ENCODE data around the gene HOOK2. TPM values are rescaled to one million over a fixed set of nuclear protein-coding genes. Genes with fewer than 3 reads are reported as not detected.

Gene HOOK2
- total and polyA plus RNA-seq, 2 of the 4 experiments (the other 2 are of a cell fraction), result 7.5 to 21.6 TPM

GRCh38 chr19:12802267-12803106 lies 27.1 kb upstream of the HOOK2 start:
- in situ Hi-C loops (cut with MboI; ENCODE audit: low sequenced_read_pairs), result loop anchor here (5.0 kb wide), 1 partner anchor 35 kb away; no protein-coding TSS in a partner anchor
- CTCF ChIA-PET, result interaction anchor here (0.7 to 1.1 kb wide), 2 partner anchors 33 to 44 kb away, joined by 3 to 5 read pairs; no protein-coding TSS in a partner anchor

More at GRCh38 chr19:12802267-12803106, 27.1 kb upstream of the HOOK2 start:
- H3K9ac ChIP-seq (ENCODE audit: low read depth, low read length), result peak overlapping the region; percentile 8
- no peak overlapping the region for H3K4ac ChIP-seq (ENCODE audit: low read depth, low read length)
- BruUV-seq (replicated peaks), result no TSS peak
- DNase-seq (no peak), ATAC-seq (ENCODE audit: low read depth) (no peak)
- H2AK5ac ChIP-seq (ENCODE audit: low read depth, low read length), result no peak overlapping the region
- no peak overlapping the region for H3K18ac ChIP-seq (ENCODE audit: low read depth, low read length)
- peaks cover 9% of the 10 kb centered on the region for H3K4me1 ChIP-seq (ENCODE audit: control insufficient read depth, insufficient read depth, low read length)
- H4K5ac ChIP-seq (ENCODE audit: low read depth, low read length), result no peak overlapping the region
- TF ChIP-seq FOS (IDR thresholded peaks at IDR 0.05; ENCODE audit: low read depth, low read length) (no peak), POLR2A (IDR thresholded peaks at IDR 0.05; ENCODE audit: low read depth, low read length) (no peak), MAFK (IDR thresholded peaks at IDR 0.05; ENCODE audit: low read depth, low read length) (no peak), MXI1 (IDR thresholded peaks at IDR 0.05; ENCODE audit: borderline replicate concordance, low read depth, low read length) (no peak), RAD21 (IDR thresholded peaks at IDR 0.05; ENCODE audit: low read length) (no peak), NFE2L2 (IDR thresholded peaks at IDR 0.05; ENCODE audit: low read depth, low read length) (no peak), CTCF (conservative IDR thresholded peaks at IDR 0.05; ENCODE audit: low read depth, low read length) (no peak), ELK1 (IDR thresholded peaks at IDR 0.05; ENCODE audit: borderline replicate concordance, low read depth, low read length) (no peak), BHLHE40 (IDR thresholded peaks at IDR 0.05; ENCODE audit: low read depth, low read length) (no peak), RCOR1 (IDR thresholded peaks at IDR 0.05; ENCODE audit: insufficient replicate concordance, low read length) (no peak), RFX5 (IDR thresholded peaks at IDR 0.05; ENCODE audit: low read depth, low read length) (no peak), CEBPB (IDR thresholded peaks at IDR 0.05; ENCODE audit: low read depth, low read length) (no peak), CHD1 (IDR thresholded peaks at IDR 0.05; ENCODE audit: low read depth, low read length) (no peak), USF2 (IDR thresholded peaks at IDR 0.05; ENCODE audit: low read depth, low read length) (no peak)
- dilution Hi-C loops (cut with HindIII; ENCODE audit: low sequenced_read_pairs, unreplicated experiment), result no loop called here
- H4K91ac ChIP-seq (ENCODE audit: insufficient read depth, low read depth, low read length), result no peak overlapping the region
- H2BK120ac ChIP-seq (ENCODE audit: low read depth, low read length), result no peak overlapping the region
- H3K4me2 ChIP-seq (ENCODE audit: low read depth, low read length), result peak overlapping the region; percentile 85
- POLR2A ChIA-PET (ENCODE audit: unreplicated experiment), result interaction anchor here (0.9 kb wide), 1 partner anchor 11 kb away, joined by 3 read pairs; the partner anchor contains the start of gene JUNB
- no peak overlapping the region for H3K27ac ChIP-seq (ENCODE audit: insufficient read depth, low read length)
- peak overlapping the region; percentile 4; the same call in 1 of the 2 replicates for H3K14ac ChIP-seq (replicated peaks; ENCODE audit: low read depth, low read length)
- H2AFZ ChIP-seq (replicated peaks; ENCODE audit: low read length, poor library complexity), result peak overlapping the region; percentile 98
- peak overlapping the region; percentile 44 for H2AK9ac ChIP-seq (replicated peaks; ENCODE audit: low read depth, low read length, poor library complexity)
- no peak overlapping the region for H2BK15ac ChIP-seq (ENCODE audit: low read depth, low read length)
- peaks cover 12 to 32% of the 10 kb centered on the region in 2 experiments; a peak in 3 of 4 replicates for H3K79me1 ChIP-seq (ENCODE audit: low read depth in 1 of 2, low read length in 2 of 2)
- H3K27me3 ChIP-seq (ENCODE audit: control insufficient read depth, insufficient read depth, low read length), result no peaks in the 10 kb centered on the region
- H3K9me3 ChIP-seq (ENCODE audit: control insufficient read depth, insufficient read depth, low read length), result no peaks in the 10 kb centered on the region
- 0 out of 2 replicates have a peak overlapping the region, but pooled peaks have one; percentile 37 for H3K23ac ChIP-seq (ENCODE audit: low read depth, low read length)
- peaks cover 9% of the 10 kb centered on the region for H3K9me1 ChIP-seq (ENCODE audit: insufficient read depth, low read length)
- H2BK5ac ChIP-seq (ENCODE audit: low read depth, low read length, poor library complexity, severe bottlenecking), result no peak overlapping the region
- WGBS, 2 experiments (ENCODE audit: extremely low coverage in 2 of 2, insufficient read length in 1 of 2), result 30% methylated on average over 7 of the region's 22 CpGs; no CpG with 5 or more reads in 1 of the 2 experiments
- H4K8ac ChIP-seq (ENCODE audit: low read depth in 2 of 2, low read length in 2 of 2), result peak overlapping the region in 1 of 2 experiments; percentile 61; a peak in 1 of 4 replicates
- no peak overlapping the region for H2BK20ac ChIP-seq (ENCODE audit: low read depth, low read length)
- no peak overlapping the region for H3K56ac ChIP-seq (ENCODE audit: extremely low read depth, insufficient read depth, low read length)
- H3K4me3 ChIP-seq (ENCODE audit: insufficient read depth, low read depth, low read length), result peak overlapping the region; percentile 90
- H4K20me1 ChIP-seq (ENCODE audit: insufficient read depth, low read length), result no peaks in the 10 kb centered on the region
- intact Hi-C loops (cut with micrococcal nuclease), result no loop called here
- peaks cover 9% of the 10 kb centered on the region for H3K36me3 ChIP-seq (ENCODE audit: control insufficient read depth, insufficient read depth, low read length)
